Pons (tissue), 1 donor: ENCODE measurements around the gene MAML2.

Source experiments
- DNase-seq: peaks from one replicate; pipeline ENCODE4 v3.0.0-alpha.2; 2016; ENCODE audit warnings: low spot score

The MAML2 gene

DNA sequence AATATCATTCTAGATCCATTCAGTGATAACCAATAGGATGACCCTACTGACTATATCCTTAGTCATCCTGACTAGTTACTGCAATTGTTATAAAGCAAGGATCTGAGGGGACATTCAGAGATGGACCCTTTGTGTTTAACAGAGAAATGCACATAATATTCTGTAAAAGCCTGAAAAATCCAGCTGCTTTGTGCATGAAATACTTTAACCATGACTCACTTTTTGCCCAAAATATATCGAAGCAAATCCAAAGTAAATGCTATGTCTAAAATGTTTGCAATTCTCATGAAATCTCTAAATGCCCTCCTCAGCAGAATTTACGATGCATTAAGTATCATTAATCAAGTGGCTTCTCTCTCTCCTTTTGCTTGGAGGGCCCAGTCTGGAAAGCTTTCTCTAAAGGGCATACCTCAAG is 240.3 kb downstream of the MAML2 start:
- no peak for DNase-seq

DNA sequence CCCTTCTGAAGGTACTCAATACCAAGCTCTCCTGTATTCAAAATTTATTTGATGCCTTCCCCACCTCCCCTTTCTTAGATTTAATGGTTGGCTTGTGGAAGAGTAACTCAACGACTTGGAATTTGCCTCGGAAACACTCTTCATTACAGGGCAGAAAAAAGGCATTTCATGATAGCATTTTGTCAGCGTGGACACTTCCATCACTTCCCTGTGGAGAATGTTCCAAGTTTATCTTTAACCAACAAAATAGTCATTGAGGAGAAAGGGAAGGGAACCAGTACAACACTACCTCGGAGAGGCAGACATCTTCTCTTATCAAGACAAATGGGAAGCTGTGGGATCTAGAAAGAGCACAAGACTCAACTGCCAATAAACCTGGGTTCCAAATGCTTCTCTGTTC is 241.8 kb downstream of the MAML2 start:
- no peak for DNase-seq

DNA sequence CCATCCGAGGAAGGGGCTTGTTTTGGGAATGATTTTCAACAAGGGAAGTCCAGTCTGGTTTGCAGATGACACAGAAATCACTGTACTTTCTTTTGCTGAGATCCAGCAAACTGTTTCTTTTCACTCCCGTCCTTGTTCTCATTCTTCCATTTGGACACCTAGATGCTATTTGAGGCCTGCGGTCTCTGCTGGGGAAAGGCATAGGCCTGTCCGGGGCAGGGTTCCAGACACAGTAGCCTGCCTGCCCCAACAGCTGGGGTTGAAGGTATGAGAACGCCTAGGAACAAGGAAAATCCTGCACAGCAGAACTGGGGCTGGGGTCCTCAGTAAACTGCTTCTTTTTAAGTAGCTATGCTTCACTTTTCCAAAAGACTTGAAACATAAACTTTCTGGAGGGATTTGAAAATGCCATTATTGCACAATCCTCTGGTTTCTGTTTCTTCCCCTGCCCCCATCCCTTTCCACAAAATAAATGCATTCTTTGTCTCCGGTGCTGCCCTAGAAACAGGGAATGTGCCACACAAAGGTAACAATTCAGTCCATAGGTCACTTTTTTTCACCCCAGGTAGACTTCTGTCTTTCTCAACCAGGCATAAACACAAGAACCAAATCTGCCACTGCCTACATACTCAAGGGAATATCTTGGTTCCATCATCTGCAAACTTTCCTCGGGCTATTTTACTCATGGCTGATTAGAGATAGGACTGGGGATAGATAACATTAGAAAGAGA is 244.3 kb downstream of the MAML2 start:
- DNase-seq, result peak; percentile 38

DNA sequence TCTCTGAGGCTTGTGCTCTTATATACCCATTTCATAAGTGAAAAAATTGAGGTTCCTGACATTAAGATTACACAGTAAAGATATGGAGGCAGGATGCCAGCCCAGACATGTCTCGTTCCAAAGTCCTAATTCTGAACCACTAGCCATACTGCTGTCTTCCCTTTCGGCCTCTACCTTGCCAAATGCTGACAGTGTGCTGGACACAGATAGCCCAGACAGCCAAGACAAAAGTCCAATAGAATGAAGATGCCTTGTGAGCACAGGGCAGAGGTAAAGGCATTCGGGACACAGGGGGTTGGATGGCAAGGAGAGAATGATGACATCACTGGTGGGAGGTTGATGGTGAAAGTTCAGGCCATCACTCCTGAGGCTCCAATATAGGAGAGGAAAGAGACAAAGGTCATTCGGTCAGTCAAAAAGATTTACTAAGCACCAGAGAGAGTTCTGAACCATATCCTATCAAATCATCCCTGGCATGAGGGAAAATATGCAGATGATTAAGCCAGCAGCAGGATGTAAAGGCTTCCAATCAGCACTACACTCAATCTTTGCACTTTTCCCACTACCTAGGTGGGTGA is 245.1 kb downstream of the MAML2 start:
- no peak for DNase-seq

GRCh38 chr11:96096360-96096759 is 246.6 kb downstream of the MAML2 start:
- no peak for DNase-seq

GRCh38 chr11:96095884-96096303 is 247.1 kb downstream of the MAML2 start:
- no peak for DNase-seq

DNA sequence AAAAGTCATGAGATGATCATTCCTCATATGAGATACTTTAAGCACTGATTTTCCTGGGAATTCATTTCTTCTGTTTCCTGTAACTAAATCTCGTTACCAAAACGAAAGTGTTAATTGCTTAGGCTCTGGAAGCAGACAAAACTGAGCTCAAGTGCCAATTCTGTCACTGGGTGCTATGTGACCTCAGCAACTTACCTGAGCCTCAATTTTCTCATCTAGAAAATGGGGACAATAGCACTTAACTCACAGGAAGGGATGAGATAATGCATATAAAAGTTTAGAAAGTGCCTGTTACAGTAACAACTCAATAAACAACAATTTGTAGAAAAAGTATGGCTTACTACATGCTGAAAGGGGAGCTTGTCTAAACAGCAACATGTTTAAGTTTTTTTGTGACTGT is 248.8 kb downstream of the MAML2 start:
- DNase-seq, result no peak

DNA sequence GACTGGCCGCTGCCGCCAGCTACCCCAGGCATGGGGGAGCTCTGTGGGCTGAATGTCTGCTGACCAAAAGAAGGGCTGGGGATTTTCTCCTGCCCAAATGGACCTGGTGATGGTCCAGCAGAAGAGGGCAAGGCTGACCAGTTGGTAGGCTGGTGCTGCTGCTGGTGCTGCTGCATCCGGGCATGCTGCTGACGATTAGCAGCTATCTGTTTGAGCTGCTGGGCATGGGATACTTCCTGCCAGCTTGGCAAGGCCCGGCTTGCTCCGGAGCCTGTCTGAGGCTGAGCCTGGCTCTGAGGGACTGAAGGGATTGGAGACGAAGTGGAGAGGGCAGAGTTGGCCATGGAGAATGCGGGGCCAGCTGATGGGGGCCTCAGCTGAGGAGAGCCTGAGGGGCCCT is 250.5 kb downstream of the MAML2 start:
- DNase-seq, result no peak

- peak; percentile 66 for DNase-seq
Measured at GRCh38 chr11:96091476-96091875, 251.5 kb downstream of the MAML2 start.

DNA sequence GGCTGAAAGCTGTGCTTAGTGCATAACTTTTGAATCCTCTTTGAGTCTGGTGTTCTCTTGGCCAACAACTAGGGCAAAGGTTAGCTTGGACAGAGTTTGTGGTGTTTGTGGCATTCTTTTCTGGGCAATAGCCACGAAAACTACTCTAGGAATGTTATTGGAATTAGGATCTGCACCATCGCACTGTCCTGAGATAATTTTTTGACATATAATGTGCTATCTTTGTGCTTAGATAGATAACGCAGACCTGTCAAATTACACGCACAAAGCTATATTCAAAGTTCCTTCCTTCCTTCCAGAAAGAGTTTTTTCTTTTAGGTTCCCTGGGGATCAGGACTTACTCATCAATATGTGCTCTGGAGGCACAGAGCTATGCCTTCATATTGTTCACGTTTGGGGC is 252.3 kb downstream of the MAML2 start:
- DNase-seq, result no peak

- DNase-seq, result no peak
Measured at GRCh38 chr11:96088914-96089313, 254.1 kb downstream of the MAML2 start.

DNA sequence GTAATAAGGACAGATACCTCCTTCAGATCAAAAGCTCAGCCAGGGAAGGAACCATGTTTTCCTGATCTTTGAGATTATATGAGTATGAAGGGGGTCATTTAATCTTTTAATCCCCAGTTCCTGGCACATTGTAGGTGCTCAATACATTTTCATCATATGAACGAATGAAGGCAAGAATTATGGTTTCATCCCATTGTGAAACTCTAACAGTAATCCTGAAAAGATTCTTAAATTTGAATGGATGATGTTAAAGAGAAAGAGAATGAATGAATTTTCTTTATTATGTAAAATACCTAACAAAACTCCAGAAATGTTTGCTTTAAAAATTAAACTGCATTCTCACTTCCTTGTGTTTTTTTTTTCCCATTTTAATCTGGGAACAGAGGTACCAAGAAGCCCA is 256.9 kb downstream of the MAML2 start:
- DNase-seq, result no peak

GRCh38 chr11:96085319-96085930 is 257.6 kb downstream of the MAML2 start:
- DNase-seq, result no peak

DNA sequence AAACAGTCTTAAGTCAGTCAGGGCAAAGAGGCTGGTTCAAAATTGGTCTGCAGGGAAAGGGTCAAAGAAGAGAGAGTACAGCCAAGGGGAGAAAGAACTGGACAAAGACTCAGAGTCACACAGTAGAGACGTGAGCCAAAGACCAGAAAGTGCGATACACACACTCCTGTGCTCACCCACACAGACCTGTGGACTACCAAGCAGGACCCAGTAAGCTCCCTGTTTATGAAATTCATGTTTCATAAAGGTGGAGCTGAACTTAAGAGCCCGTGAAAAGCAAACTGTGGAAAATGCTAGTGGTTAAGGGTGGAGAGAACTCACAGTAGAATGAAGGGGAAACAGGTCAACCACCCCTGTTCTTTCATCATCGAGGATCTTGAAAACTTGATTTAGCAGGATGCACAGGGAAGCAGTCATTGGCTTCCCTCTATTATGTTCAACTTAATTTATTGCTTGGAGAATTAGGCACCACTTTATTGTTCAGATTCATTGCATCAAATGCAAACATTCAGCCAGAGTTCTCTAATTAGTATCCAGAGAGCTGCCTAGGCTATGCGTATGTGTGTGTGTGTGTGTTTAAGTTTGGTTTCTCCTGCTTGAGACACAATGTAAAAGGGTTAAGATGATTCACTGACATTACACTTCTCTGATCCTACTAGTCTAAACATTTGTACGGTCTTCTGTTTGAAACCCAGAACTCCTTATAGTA is 258.2 kb downstream of the MAML2 start:
- DNase-seq, result no peak

GRCh38 chr11:96082936-96083335 is 260.1 kb downstream of the MAML2 start:
- DNase-seq, result no peak

DNA sequence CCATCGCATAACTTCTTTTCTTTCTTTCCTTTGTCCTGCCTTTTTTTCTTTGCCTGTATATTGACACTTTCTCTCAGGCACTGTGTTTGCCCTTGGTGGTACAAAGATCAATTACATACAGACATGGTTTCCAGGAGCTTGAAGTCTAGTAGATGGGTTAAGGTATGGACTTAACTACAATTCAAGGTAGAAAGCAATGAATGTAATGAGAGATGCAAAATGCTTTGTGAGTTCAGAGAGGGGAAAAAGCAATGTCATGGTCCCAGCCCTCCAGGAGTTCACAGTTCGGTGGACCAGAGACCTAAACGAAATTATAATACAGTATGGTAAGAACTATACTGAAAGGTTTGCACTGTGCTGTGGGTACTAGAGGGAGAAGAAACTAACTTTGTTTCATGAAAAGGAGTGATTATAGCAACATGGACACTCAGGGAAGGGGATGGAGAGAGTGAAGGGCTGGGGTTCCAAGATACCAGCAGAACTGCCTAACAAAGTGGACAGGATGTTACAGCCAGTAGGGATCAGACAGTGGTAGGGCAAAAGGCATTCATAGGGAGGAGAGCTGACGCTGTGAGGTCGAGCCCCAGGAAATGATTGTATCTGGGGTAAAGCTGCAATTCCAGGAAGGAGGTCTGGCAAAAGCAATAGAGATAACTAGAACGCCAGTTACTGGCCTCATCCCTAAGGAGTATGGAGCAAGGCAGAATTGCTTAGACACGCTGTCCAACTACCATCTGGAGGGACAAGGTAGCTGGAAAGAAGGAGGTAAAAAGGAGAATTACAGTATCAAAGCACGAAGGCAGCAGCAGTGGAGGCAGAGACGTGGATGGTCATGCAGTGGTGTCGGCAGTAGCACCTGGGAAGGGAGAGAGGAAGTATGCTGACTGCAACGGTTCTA is 260.7 kb downstream of the MAML2 start:
- DNase-seq, result no peak

DNA sequence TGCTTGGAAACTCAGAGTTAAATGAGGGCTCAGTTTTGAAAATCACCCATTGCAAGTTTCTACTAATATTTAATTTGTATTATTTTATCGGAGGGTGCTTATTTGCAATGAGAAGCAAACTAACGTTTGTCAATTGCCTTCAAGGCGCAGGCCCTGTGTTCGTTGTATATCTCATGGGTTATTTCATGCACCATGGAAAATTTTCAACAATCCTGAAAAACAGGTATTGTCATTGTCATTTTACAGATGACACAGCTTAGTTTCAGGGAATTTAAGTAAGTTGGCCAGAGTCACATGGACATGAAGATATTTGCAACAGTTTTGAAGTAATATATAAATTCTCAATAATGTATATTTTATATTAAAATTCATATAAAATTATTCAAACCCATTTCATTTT is 261.4 kb downstream of the MAML2 start:
- DNase-seq, result no peak

GRCh38 chr11:96079691-96080090 is 263.3 kb downstream of the MAML2 start:
- DNase-seq, result no peak

DNA sequence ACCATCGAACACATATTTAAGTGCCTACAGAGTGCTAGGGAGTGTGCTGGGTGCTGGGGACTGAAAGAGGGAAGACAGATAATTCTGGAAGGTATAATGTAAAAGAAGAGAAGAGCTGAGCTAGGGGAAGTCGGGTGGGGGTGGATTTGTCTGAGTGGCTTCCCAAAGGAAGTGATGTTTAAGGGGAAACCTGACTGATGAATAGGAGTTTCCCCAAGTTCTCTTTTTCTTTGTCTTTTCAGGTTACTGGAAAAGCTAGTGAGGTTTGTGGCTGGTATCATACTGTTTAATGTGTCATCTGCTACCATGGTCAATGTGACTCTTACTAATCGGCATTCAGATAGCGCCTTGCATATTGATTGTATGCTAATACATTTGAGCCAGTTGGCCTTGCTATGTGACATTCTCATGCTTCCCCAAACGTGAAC is 267.4 kb downstream of the MAML2 start:
- DNase-seq, result peak; percentile 44

DNA sequence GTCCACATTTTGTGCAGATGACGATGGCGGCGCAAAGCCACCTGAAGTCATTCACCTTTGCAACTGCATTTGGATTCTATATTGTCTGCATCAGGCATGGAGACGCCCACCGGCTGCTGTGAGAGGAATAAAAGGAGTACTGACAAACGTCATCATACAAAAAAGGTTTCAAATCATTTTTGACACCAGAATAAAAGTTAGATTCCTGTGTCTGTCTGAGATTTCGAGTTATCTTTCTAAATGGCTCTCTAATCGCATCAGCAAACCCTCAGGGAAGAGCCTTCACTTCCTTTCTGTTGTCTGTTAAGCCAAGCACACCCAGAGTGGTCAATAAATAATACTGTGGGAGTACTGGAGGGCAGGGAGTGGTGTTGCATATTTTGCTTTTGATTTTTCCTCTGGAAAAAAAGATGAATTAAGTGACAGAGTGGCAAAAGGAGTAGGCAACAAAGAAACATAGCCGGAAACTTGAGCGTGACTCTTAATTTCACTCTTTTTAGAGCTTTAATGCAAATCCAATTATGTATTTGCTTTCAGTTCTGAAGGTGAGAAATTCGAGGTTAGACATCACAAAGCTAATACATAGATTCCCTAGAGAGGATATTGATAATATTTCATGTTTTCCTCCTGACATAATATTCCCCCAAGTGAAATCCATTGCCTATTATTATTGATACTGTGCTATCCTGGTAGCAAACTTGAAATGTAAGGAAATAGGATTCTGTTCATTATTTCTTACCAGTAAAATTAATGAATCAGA is 268.3 kb downstream of the MAML2 start:
- no peak for DNase-seq

DNA sequence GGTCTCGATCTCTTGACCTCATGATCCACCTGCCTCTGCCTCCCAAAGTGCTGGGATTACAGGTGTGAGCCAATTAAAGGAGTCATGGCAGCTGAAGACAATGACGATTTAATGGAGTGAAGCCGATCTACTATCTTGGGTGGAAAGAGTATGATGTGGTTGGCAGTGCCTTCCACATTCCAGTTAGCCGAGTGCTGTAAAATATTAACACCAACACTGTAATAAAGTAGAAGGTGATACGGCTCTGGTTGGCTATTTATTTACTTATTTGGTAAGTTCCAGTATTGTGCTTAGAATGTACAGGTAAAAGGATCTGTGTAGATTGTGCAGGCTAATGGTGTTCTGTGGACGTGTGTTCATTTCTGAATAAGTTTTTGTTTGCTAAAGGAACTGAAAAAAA is 269.5 kb downstream of the MAML2 start:
- no peak for DNase-seq
